Neutrophil (primary cell): ENCODE data around the gene USP34.
"Not testable (repeated sequence)": the region's sequence is repeated elsewhere in the genome, so short reads cannot be mapped to it uniquely, and the experiment has no call there.

ENCODE experiments used
- H3K27ac ChIP-seq: fragments of 200-600 bp; sonication (generic); 2 replicates; pipeline ENCODE4 v1.5.1; 2016; ENCODE audit warnings: mild to moderate bottlenecking, moderate library complexity
- H3K27me3 ChIP-seq: fragments of 200-600 bp; sonication (generic); 2 replicates; pipeline ENCODE4 v1.6.0; 2016; ENCODE audit warnings: mild to moderate bottlenecking
- H3K36me3 ChIP-seq: fragments of 200-600 bp; sonication (generic); 2 replicates; pipeline ENCODE4 v1.5.1; 2017
- H3K4me1 ChIP-seq, 2 experiments: fragments of 200-600 bp in 1 of 2; sonication (generic) in 1 of 2; 1 replicate in 1 of 2; 2 replicates in 1 of 2; pipeline versions ENCODE4 v1.5.1 to v1.6.1; 2013 to 2016; ENCODE audit warnings: low read depth in 1 of 2, low read length in 1 of 2, mild to moderate bottlenecking in 1 of 2, moderate library complexity in 1 of 2; ENCODE audit not compliant: control insufficient read depth in 1 of 2, insufficient read depth in 1 of 2
- H3K4me3 ChIP-seq, 2 experiments: fragments of 200-600 bp in 1 of 2; sonication (generic) in 1 of 2; 1 replicate in 1 of 2; 2 replicates in 1 of 2; pipeline ENCODE4 v1.5.1; 2013 to 2016; ENCODE audit warnings: low read depth in 1 of 2, low read length in 1 of 2, mild to moderate bottlenecking in 1 of 2, moderate library complexity in 1 of 2
- H3K9me3 ChIP-seq: fragments of 200-600 bp; sonication (generic); 2 replicates; pipeline ENCODE4 v1.5.1; 2016
- CTCF ChIP-seq: fragments of 200-600 bp; sonication (generic); IDR thresholded peaks from 2 replicates; pipeline ENCODE4 v1.5.1; 2016; ENCODE audit warnings: antibody characterized with exemption

USP34 gene

GRCh38 chr2:61499060-61499459 is 28.2 kb upstream of the USP34 start:
- H3K27ac ChIP-seq = no peak overlapping the region
- no peaks in the 10 kb centered on the region for H3K27me3 ChIP-seq
- no peaks in the 10 kb centered on the region for H3K9me3 ChIP-seq
- TF ChIP-seq CTCF = no peak
- H3K36me3 ChIP-seq = peaks cover 87% of the 10 kb centered on the region
- no peaks in the 10 kb centered on the region for H3K4me1 ChIP-seq
- no peak overlapping the region for H3K4me3 ChIP-seq

DNA sequence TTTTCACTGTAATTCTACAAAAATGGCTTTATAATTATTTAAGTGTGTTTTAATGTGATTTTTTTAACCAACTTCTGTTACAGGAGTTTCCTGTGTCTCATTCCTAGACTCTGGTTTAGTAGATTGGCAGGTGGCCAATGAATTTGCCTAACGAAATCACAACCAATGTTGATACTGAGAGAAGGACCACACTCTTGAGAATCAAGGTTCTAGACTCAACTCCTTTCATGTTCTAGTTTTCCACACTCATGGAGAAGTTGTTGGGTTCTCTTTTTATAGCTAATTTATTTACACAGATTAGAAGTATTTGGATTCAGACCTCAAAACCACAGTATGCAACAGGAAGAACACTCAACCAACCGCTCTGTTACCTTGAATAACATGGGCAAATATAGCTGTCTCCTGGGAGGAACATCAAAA is 22.6 kb upstream of the USP34 start:
- no peaks in the 10 kb centered on the region for H3K4me1 ChIP-seq
- H3K36me3 ChIP-seq = peaks cover 100% of the 10 kb centered on the region
- no peaks in the 10 kb centered on the region for H3K9me3 ChIP-seq
- no peaks in the 10 kb centered on the region for H3K27me3 ChIP-seq
- peak overlapping the region; percentile 7 for H3K27ac ChIP-seq
- TF ChIP-seq CTCF = no peak
- H3K4me3 ChIP-seq = no peak overlapping the region

DNA sequence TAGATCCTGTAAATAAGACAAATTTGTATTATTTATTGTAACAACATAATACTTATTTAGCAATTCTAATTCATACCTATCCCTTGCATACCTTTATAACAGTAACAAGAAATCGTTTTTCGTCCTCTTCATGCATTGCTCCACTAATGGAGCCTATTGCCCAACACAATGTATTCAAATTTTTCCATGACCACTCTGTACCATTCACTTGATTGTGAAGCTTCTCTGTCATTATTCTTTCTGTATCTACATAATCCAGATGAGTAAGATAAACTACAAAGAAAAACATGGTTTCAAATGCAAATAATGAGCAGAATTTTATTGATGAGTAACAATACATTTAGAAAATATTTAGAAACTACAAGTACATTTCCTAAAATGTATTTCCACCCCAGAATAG is 21.6 kb upstream of the USP34 start:
- peaks cover 100% of the 10 kb centered on the region for H3K36me3 ChIP-seq
- H3K9me3 ChIP-seq = no peaks in the 10 kb centered on the region
- no peak overlapping the region for H3K4me3 ChIP-seq
- H3K27me3 ChIP-seq = no peaks in the 10 kb centered on the region
- no peaks in the 10 kb centered on the region for H3K4me1 ChIP-seq
- no peak overlapping the region for H3K27ac ChIP-seq
- no peak for TF ChIP-seq CTCF

DNA sequence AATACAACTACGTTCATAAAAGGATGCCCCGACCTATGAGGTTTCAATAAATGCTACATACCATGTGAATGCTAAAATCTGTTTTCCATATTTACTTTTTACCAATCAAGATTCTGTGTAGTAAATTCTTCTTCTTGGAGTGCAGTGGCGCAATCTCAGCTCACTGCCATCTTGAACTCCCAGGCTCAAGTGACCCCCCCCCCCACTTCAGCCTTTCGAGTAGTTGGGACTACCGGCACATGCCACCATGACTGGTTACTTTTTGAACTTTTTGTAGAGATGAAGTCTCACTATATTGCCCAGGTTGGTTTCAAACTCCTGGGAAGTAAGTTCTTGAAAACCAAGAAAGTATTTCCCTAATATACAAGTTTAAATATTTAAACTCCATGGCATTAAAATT is 14.4 kb upstream of the USP34 start:
- TF ChIP-seq CTCF = no peak
- H3K4me1 ChIP-seq = no peaks in the 10 kb centered on the region
- no peaks in the 10 kb centered on the region for H3K9me3 ChIP-seq
- no peak overlapping the region for H3K27ac ChIP-seq
- no peaks in the 10 kb centered on the region for H3K27me3 ChIP-seq
- peaks cover 99% of the 10 kb centered on the region for H3K36me3 ChIP-seq
- H3K4me3 ChIP-seq = no peak overlapping the region

GRCh38 chr2:61478086-61478485 is 7.2 kb upstream of the USP34 start:
- Histone ChIP-seq H3K4me3 (no peak overlapping the region), H3K4me1 (no peaks in the 10 kb centered on the region), H3K9me3 (no peaks in the 10 kb centered on the region), H3K36me3 (peaks cover 63% of the 10 kb centered on the region), H3K27ac (no peak overlapping the region), H3K27me3 (no peaks in the 10 kb centered on the region)
- no peak for TF ChIP-seq CTCF

- Histone ChIP-seq H3K36me3 (peaks cover 53% of the 10 kb centered on the region), H3K27ac (peak overlapping the region; percentile 38)
- H3K27me3 ChIP-seq = not testable (repeated sequence)
Observed at GRCh38 chr2:61476929-61477589, 6.2 kb upstream of the USP34 start.

More at GRCh38 chr2:61476929-61477589, 6.2 kb upstream of the USP34 start:
- H3K4me1 ChIP-seq, H3K9me3 ChIP-seq, H3K4me3 ChIP-seq: not testable (repeated sequence)
